ENCODE measurements around the gene GIGYF2. TPM values are rescaled to one million over a fixed set of nuclear protein-coding genes. Genes with fewer than 3 reads are reported as not detected.

Gene GIGYF2
- total and polyA plus RNA-seq, 2 of the 4 experiments (the other 2 are of a cell fraction), result 14.7 to 66.0 TPM

GRCh38 chr2:232783278-232783677 lies 86.1 kb downstream of the GIGYF2 start:
- Histone ChIP-seq H3K23ac (ENCODE audit: low read depth, low read length) (no peak overlapping the region), H3K14ac (replicated peaks; ENCODE audit: low read depth, low read length) (no peak overlapping the region), H3K4me1 (ENCODE audit: control insufficient read depth, insufficient read depth, low read length) (no peaks in the 10 kb centered on the region; the same call in 1 of the 2 replicates), H3K4me2 (ENCODE audit: low read depth, low read length) (no peak overlapping the region), H3K27me3 (ENCODE audit: control insufficient read depth, insufficient read depth, low read length) (no peaks in the 10 kb centered on the region), H4K20me1 (ENCODE audit: insufficient read depth, low read length) (no peaks in the 10 kb centered on the region), H4K8ac (ENCODE audit: low read depth in 2 of 2, low read length in 2 of 2) (no peak overlapping the region), H3K4me3 (ENCODE audit: insufficient read depth, low read depth, low read length) (no peak overlapping the region), H2AFZ (replicated peaks; ENCODE audit: low read length, poor library complexity) (no peak overlapping the region), H2BK120ac (ENCODE audit: low read depth, low read length) (no peak overlapping the region), H3K9me3 (ENCODE audit: control insufficient read depth, insufficient read depth, low read length) (no peaks in the 10 kb centered on the region), H3K27ac (ENCODE audit: insufficient read depth, low read length) (no peak overlapping the region), H3K9ac (ENCODE audit: low read depth, low read length) (no peak overlapping the region), H3K4ac (ENCODE audit: low read depth, low read length) (no peak overlapping the region), H3K56ac (ENCODE audit: extremely low read depth, insufficient read depth, low read length) (no peak overlapping the region), H2AK9ac (replicated peaks; ENCODE audit: low read depth, low read length, poor library complexity) (no peak overlapping the region), H2BK20ac (ENCODE audit: low read depth, low read length) (no peak overlapping the region), H4K91ac (ENCODE audit: insufficient read depth, low read depth, low read length) (no peak overlapping the region), H3K79me1 (ENCODE audit: low read depth in 1 of 2, low read length in 2 of 2) (peaks cover 3% of the 10 kb centered on the region in 2 experiments; a peak in 2 of 4 replicates), H2BK15ac (ENCODE audit: low read depth, low read length) (no peak overlapping the region), H2BK5ac (ENCODE audit: low read depth, low read length, poor library complexity, severe bottlenecking) (no peak overlapping the region), H3K9me1 (ENCODE audit: insufficient read depth, low read length) (no peaks in the 10 kb centered on the region), H3K36me3 (ENCODE audit: control insufficient read depth, insufficient read depth, low read length) (peaks cover 9% of the 10 kb centered on the region), H3K18ac (ENCODE audit: low read depth, low read length) (no peak overlapping the region), H2AK5ac (ENCODE audit: low read depth, low read length) (no peak overlapping the region), H4K5ac (ENCODE audit: low read depth, low read length) (no peak overlapping the region)
- DNase-seq (no peak), ATAC-seq (ENCODE audit: low read depth) (no peak)
- TF ChIP-seq MAZ (IDR thresholded peaks at IDR 0.05; ENCODE audit: borderline replicate concordance, low read depth, low read length), result no peak
- no TSS peak for BruUV-seq (replicated peaks)
- intact Hi-C loops (cut with micrococcal nuclease) (no loop called here), dilution Hi-C loops (cut with HindIII; ENCODE audit: low sequenced_read_pairs, unreplicated experiment) (no loop called here), in situ Hi-C loops (cut with MboI; ENCODE audit: low sequenced_read_pairs) (no loop called here)
- CTCF ChIA-PET, result no interaction called here
- POLR2A ChIA-PET (ENCODE audit: unreplicated experiment), result no interaction called here

Data from IMR-90 (cell line).